Sigmoid colon (tissue), 4 donors: ENCODE data around the gene SPTBN4.
"Not testable (repeated sequence)": the region's sequence is repeated elsewhere in the genome, so short reads cannot be mapped to it uniquely, and the experiment has no call there.

Source experiments
- CTCF ChIP-seq, 4 experiments: fragments of 450-650 bp in 3 of 4; fragments of 200-600 bp in 1 of 4; IDR thresholded peaks; one replicate each; pipeline ENCODE4 v1.5.1; 2016 to 2019; ENCODE audit warnings: antibody characterized with exemption in 4 of 4, mild to moderate bottlenecking in 3 of 4, moderate library complexity in 2 of 4
- EP300 ChIP-seq, 4 donors: sonication (generic); formaldehyde crosslinking; IDR thresholded peaks; one replicate each; pipeline ENCODE4 v1.6.1; 2017; ENCODE audit warnings: antibody characterized with exemption in 4 of 4
- POLR2A ChIP-seq, 2 donors: fragments of 450-650 bp; IDR thresholded peaks; one replicate each; pipeline ENCODE4 v1.6.1; 2016; ENCODE audit warnings: antibody characterized with exemption in 2 of 2, mild to moderate bottlenecking in 2 of 2, moderate library complexity in 2 of 2
- POLR2AphosphoS5 ChIP-seq, 4 donors: sonication (generic); formaldehyde crosslinking; IDR thresholded peaks; one replicate each; pipeline ENCODE4 v1.6.1; 2017; ENCODE audit warnings: antibody characterized with exemption in 4 of 4

GRCh38 chr19:40463587-40464037, 3.2 kb upstream of the SPTBN4 start:
- TF ChIP-seq CTCF, POLR2A, POLR2AphosphoS5, EP300 (IDR thresholded peaks at IDR 0.05): not testable (repeated sequence)
